HEK293T (cell line): ENCODE data around the gene G3BP1.
A peak's percentile ranks its signal among the peaks of the same experiment; 100 is the strongest.

Experiments used
- ARNT ChIP-seq: fragments of 450-650 bp; IDR thresholded peaks from 2 replicates; pipeline ENCODE4 v1.6.1; 2017; ENCODE audit warnings: mild to moderate bottlenecking
- BHLHE40 ChIP-seq: fragments of 450-650 bp; IDR thresholded peaks from 2 replicates; pipeline ENCODE4 v1.6.1; 2016; ENCODE audit warnings: mild to moderate bottlenecking, moderate library complexity, borderline replicate concordance
- ELF4 ChIP-seq: fragments of 450-650 bp; IDR thresholded peaks from 2 replicates; pipeline ENCODE4 v1.6.1; 2017; ENCODE audit warnings: antibody characterized with exemption
- FOXA1 ChIP-seq: fragments of 450-650 bp; IDR thresholded peaks from 2 replicates; pipeline ENCODE4 v1.6.1; 2016; ENCODE audit warnings: mild to moderate bottlenecking
- FOXK2 ChIP-seq: fragments of 450-650 bp; IDR thresholded peaks from 2 replicates; pipeline ENCODE4 v1.6.1; 2016; ENCODE audit warnings: mild to moderate bottlenecking
- FOXM1 ChIP-seq: fragments of 450-650 bp; IDR thresholded peaks from 2 replicates; pipeline ENCODE4 v1.6.1; 2017; ENCODE audit warnings: mild to moderate bottlenecking, borderline replicate concordance
- HDGF ChIP-seq: fragments of 450-650 bp; IDR thresholded peaks from 2 replicates; pipeline ENCODE4 v1.6.1; 2017; ENCODE audit warnings: antibody characterized with exemption, borderline replicate concordance
- L3MBTL2 ChIP-seq: fragments of 450-650 bp; conservative IDR thresholded peaks from 2 replicates; pipeline ENCODE4 v1.6.1; 2016; ENCODE audit warnings: mild to moderate bottlenecking
- LEF1 ChIP-seq: fragments of 450-650 bp; IDR thresholded peaks from 2 replicates; pipeline ENCODE4 v1.6.1; 2017; ENCODE audit warnings: mild to moderate bottlenecking, borderline replicate concordance
- NFRKB ChIP-seq: fragments of 450-650 bp; IDR thresholded peaks from 2 replicates; pipeline ENCODE4 v1.6.1; 2016; ENCODE audit warnings: mild to moderate bottlenecking, moderate library complexity
- SP1 ChIP-seq: fragments of 450-650 bp; IDR thresholded peaks from 2 replicates; pipeline ENCODE4 v1.6.1; 2017
- SUZ12 ChIP-seq: fragments of 450-650 bp; IDR thresholded peaks from 2 replicates; pipeline ENCODE4 v1.6.1; 2016; ENCODE audit warnings: mild to moderate bottlenecking
- TARDBP ChIP-seq: fragments of 450-650 bp; IDR thresholded peaks from 2 replicates; pipeline ENCODE4 v1.6.1; 2016
- ZNF384 ChIP-seq: fragments of 450-650 bp; IDR thresholded peaks from 2 replicates; pipeline ENCODE4 v1.6.1; 2016

- no peak for TF ChIP-seq ARNT
- TF ChIP-seq SP1, result no peak
- TF ChIP-seq FOXK2, result no peak
- no peak for TF ChIP-seq TARDBP
- TF ChIP-seq BHLHE40, result no peak
- TF ChIP-seq ELF4, result no peak
- TF ChIP-seq SUZ12, result no peak
- no peak for TF ChIP-seq HDGF
- TF ChIP-seq NFRKB, result no peak
- TF ChIP-seq L3MBTL2, result peak; percentile 82
- no peak for TF ChIP-seq FOXA1
- no peak for TF ChIP-seq FOXM1
- no peak for TF ChIP-seq ZNF384
- TF ChIP-seq LEF1, result no peak
These were observed 1.1 kb upstream of the G3BP1 start for GRCh38 chr5:151770383-151771258.
